Measurements from ENCODE around the gene STBD1. TPM values are rescaled to one million over a fixed set of nuclear protein-coding genes. Genes with fewer than 3 reads are reported as not detected.
"Not testable (repeated sequence)": the region's sequence is repeated elsewhere in the genome, so short reads cannot be mapped to it uniquely, and the experiment has no call there.

Gene STBD1
- total and polyA plus RNA-seq, 12 donors, result 14.8 to 53.7 (median 22.6) TPM

DNA sequence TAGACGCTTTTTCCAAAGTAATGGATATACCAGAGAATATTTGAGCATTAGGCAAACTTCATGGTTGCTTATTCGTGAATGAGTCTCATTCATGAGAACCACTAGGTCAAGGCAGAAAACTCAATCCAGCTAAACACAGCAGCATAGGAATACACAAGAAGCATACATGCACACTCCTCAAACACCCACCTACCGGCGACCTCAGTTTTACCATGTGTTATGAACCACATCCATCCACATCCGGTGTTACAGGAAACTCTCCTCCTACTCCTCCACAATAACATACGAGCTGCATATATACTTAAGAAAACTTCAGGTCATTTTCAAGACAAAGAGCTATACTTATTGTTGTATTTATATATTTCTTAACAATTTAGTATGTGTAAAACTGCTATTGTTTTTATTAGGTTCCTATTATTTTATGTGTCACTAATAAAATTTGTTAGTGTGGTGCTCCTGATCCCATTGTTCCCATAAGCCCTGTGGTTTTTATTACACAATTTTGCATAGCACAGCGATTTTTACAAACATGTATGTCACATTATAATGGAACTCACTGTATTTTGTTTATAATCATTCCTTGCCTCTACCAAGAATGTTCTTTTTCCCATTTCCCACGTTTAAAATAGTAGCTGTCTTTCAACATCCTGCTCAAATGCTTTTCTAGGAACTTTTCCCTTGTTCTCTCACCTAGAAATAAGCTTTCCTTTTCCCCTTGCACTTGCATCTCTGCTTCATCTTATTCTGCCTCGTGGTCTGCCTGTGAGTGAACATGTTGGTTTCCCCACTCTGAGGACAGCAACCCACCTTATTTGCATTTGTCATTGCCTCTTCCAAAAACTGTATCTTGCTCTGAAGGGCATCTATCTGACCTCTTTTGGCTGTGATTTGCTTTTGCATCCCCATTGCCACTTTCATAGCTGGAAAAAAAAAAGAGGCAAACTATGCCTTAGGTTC is 48.3 kb downstream of the STBD1 start:
- Histone ChIP-seq H3K9me3 (peaks cover 0 to 34% (median 8%) of the 10 kb centered on the region in 11 donors), H3K27ac (no peak overlapping the region), H3K27me3 (no peaks in the 10 kb centered on the region), H3K4me1 (no peaks in the 10 kb centered on the region), H3K4me3 (no peak overlapping the region), H3K36me3 (no peaks in the 10 kb centered on the region)
- no peak for DNase-seq
- TF ChIP-seq, protein P1, sequence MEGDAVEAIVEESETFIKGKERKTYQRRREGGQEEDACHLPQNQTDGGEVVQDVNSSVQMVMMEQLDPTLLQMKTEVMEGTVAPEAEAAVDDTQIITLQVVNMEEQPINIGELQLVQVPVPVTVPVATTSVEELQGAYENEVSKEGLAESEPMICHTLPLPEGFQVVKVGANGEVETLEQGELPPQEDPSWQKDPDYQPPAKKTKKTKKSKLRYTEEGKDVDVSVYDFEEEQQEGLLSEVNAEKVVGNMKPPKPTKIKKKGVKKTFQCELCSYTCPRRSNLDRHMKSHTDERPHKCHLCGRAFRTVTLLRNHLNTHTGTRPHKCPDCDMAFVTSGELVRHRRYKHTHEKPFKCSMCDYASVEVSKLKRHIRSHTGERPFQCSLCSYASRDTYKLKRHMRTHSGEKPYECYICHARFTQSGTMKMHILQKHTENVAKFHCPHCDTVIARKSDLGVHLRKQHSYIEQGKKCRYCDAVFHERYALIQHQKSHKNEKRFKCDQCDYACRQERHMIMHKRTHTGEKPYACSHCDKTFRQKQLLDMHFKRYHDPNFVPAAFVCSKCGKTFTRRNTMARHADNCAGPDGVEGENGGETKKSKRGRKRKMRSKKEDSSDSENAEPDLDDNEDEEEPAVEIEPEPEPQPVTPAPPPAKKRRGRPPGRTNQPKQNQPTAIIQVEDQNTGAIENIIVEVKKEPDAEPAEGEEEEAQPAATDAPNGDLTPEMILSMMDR (IDR thresholded peaks at IDR 0.05), result no peak
- 60 to 65% methylated on average over 9 of the region's 9 CpGs for WGBS, 2 donors
- no peak for ATAC-seq
- intact Hi-C loops (cut with DNase I), result no loop called here

DNA sequence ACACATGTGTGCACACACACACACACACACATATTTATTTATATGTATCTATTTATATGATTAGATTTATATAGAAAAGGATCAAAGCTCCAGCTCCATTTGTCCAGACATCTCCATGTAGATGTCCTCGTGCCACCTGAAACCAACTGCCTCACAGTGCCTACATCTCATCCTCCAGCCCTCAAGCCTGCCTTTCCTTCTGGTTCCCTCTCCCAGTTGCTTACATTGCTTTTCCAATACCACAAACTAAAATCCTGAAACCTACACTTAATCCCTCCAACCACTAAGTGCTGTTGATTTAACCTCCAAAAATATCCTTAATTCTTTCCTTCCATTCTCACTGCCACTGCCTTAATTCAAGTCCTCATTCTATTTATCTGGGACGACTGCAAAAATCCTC is 51.4 kb downstream of the STBD1 start:
- no peaks in the 10 kb centered on the region for H3K36me3 ChIP-seq
- H3K4me1 ChIP-seq, result no peaks in the 10 kb centered on the region
- 73 to 74% methylated on average over 2 of the region's 2 CpGs for WGBS, 2 donors
- DNase-seq (no peak), ATAC-seq (no peak)
- peaks cover 0 to 42% (median 14%) of the 10 kb centered on the region in 11 donors for H3K9me3 ChIP-seq
- intact Hi-C loops (cut with DNase I), result no loop called here
- no peak overlapping the region for H3K4me3 ChIP-seq
- H3K27ac ChIP-seq, result no peak overlapping the region
- no peaks in the 10 kb centered on the region for H3K27me3 ChIP-seq
- TF ChIP-seq, protein P1 (IDR thresholded peaks at IDR 0.05), result no peak

DNA sequence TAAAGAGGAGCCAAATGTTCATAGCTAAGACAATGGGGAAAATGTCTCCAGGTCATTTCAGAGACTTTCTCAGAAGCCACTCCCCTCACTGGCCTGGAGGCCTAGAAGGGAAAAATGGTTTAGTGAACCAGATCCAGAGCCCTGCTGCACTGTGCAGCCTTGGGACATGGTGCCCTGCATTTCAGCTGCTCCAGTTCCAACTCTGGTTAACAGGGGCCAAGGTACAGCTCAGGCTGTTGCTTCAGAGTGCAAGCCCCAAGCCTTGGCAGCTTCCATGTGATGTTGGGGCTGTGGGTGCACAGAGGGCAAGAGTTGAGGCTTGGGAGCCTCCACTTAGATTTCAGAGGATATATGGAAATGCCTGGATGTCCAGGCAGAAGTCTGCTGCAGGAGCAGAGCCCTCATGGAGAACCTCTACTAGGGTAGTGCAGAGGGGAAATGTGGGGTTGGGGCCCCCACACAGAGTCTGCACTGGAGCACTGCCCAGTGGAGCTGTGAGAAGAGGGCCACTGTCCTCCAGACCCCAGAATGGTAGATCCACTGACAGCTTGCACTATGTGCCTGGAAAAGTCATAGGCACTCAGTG is 53.4 kb downstream of the STBD1 start:
- H3K4me3 ChIP-seq; H3K27me3 ChIP-seq; H3K36me3 ChIP-seq; H3K4me1 ChIP-seq; H3K27ac ChIP-seq; intact Hi-C loops (cut with DNase I); DNase-seq; ATAC-seq: not testable (repeated sequence)
- peaks cover 0 to 42% (median 14%) of the 10 kb centered on the region in 11 donors for H3K9me3 ChIP-seq

Other genes with a start within 250 kb of the STBD1 start
- 100 to 1,000 TPM in 3 of 10 donors, 10 to 100 TPM in 7; 38.4 to 250 (median 65.4) TPM for gene ART3, start 232.0 kb upstream of the STBD1 start, total RNA-seq
- 100 to 1,000 TPM in 1 of 2 donors, 10 to 100 TPM in 1; 67.3 to 108 TPM for gene ART3, start 232.0 kb upstream of the STBD1 start, polyA plus RNA-seq
- 10 to 100 TPM; 16.1 to 22.6 (median 18.9) TPM for gene NUP54, start 158.3 kb upstream of the STBD1 start, total RNA-seq
- gene NUP54, start 158.3 kb upstream of the STBD1 start, polyA plus RNA-seq, result 10 to 100 TPM in 1 of 2 donors, 1 to 10 TPM in 1; 9.6 to 25.8 TPM
- gene SCARB2, start 92.9 kb upstream of the STBD1 start, total RNA-seq, result 100 to 1,000 TPM in 4 of 10 donors, 10 to 100 TPM in 6; 76.6 to 199 (median 94.9) TPM
- gene SCARB2, start 92.9 kb upstream of the STBD1 start, polyA plus RNA-seq, result 100 to 1,000 TPM; 119 to 125 TPM
- 1 to 10 TPM; 2.1 to 6.3 (median 3.1) TPM for gene FAM47E, start 55.0 kb upstream of the STBD1 start, total RNA-seq
- 1 to 10 TPM in 1 of 2 donors, under 1 TPM in 1; 0.68 to 4.7 TPM for gene FAM47E, start 55.0 kb upstream of the STBD1 start, polyA plus RNA-seq
- gene CCDC158, start 114.4 kb downstream of the STBD1 start, total RNA-seq, result 1 to 10 TPM in 1 of 10 donors, under 1 TPM in 9; 0.15 to 1.0 (median 0.39) TPM
- gene CCDC158, start 114.4 kb downstream of the STBD1 start, polyA plus RNA-seq, result under 1 TPM; 0.01 to 0.15 TPM
- gene SHROOM3, start 128.5 kb downstream of the STBD1 start, total RNA-seq, result 10 to 100 TPM in 9 of 10 donors, 1 to 10 TPM in 1; 9.5 to 33.3 (median 19.6) TPM
- 1 to 10 TPM; 1.7 to 5.3 TPM for gene SHROOM3, start 128.5 kb downstream of the STBD1 start, polyA plus RNA-seq

All from heart right ventricle (tissue), 16 donors.